GM19463 (cell line): ENCODE data around the gene ITM2C.

Experiments used
- ATAC-seq: cut with Tn5 transposase; IDR thresholded peaks from one replicate; pipeline ENCODE4 v1.9.1; 2021; ENCODE audit warnings: mild to moderate bottlenecking, moderate library complexity; ENCODE audit not compliant: unreplicated experiment

The ITM2C gene

DNA sequence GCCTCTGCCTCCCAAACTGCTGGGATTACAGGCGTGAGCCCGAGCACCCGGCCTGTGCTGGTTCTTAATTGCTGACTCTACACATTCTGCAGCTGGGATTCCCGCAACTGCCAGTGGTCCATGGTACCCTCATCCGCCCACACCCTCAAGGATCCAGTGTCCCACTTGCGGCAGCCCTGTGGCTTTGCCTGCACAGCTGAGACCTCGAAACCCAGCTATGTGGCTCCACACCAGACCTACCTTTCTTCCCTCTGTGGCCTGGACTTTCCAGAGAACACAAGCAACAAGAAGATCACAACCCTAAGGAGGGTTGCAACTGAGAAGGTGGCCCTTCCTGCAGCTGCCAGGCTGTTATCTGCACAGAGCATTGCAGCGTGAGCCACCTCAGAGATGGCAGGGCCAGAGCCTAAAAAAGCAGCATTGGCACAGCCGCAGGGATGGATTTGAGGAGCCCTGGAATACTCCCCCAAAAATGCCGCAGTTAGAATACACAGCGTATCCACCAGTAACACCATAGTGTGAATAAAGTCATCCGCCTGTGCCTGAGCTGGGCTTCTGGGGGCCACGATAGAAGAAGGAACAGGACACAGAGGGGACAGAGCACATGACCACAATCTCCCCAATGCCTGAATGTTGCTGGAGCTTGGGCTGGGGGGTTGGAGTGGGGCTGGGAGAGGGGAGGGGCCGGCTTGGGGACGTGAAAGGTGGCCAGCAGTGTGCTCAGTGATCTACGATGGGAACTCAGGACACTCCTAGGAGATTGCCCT lies 58.4 kb downstream of the ITM2C start:
- no peak for ATAC-seq

DNA sequence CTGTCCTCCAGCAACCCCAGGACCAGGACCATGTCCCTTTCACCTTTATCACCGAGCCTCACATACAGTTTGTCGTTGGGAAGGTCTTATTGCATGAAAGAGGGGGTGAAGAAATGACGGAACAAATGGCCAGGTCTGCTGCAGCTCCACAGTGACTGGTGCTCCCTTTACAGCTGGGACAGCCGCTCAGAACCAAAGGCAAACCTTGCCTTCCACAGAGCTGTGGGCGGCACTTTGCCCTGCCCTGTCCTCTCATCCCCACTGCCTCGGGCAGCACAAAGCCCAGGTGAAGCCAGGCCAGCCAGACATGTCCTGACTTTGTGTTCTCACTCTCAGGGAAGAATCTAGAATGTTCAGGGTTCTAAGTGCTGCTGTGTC lies 59.3 kb downstream of the ITM2C start:
- no peak for ATAC-seq

DNA sequence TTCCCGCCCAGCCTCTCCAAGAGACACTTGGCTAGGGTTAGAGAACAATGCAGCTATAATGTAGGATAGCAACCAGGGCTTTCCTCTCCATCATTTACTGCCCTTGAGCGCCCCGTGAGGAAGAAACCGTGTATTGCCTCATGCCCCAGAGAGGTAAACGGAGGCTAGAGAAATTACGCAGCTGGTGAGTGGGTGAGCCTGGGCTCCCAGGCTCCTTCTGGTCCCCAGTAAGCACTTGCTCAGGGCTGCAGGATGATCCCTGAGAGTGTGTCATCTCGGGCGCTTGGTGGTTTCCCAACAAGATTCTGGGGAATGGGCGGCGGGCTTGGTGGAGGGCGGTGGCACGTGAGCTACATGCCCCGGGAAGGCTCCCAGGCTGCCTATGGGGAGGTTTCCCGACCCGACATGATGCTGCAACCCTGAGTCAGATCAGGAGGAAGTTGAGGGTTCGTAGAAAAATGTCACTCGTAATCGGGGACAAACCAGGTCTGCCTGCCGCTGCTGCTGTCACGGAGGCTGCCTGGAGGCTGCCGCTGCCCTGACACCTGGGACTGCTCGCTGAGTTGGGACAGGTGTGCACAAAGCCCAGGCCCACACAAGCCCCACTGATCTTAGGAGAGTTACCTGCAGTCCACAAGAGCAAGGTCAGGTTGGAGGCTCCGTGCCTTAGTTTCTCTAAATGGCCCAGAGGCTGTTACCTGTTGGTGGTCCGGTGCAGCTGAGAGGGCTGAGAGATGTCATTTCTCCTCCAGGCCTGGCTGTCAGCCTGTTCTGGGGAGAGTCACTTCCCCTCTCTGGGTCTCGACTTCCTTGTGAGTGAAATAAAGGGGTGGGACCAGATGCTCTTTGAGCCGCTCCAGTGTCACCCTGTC lies 60.0 kb downstream of the ITM2C start, which contains the start of gene GPR55:
Gene GPR55, minus strand, starts transcription at position 773 of the 872 bp plus-strand sequence. CDS start 14,280 bp downstream, outside the sequence.
- peak; percentile 26 for ATAC-seq

DNA sequence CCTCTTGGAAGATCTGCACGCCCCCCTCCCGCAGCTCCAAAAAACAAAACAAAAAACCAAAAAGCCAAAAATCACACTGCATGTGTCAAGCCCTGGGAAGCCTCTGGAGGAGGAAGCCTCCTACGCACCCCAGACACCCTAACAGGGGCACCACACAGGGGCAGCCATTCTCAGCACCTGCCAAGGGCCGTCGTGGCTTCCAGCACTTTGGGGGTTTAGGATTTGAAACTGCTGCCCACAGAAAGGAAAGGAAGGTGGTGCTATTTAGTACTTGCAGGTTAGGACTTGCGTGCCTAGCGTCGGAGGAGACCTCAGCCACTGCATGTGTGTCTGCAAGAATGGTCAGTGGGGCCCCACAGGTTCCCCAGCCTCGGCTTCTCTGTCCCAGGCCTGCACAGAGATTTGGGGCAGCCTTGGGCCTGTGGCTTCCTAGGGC lies 60.7 kb downstream of the ITM2C start:
- ATAC-seq = peak; percentile 20

DNA sequence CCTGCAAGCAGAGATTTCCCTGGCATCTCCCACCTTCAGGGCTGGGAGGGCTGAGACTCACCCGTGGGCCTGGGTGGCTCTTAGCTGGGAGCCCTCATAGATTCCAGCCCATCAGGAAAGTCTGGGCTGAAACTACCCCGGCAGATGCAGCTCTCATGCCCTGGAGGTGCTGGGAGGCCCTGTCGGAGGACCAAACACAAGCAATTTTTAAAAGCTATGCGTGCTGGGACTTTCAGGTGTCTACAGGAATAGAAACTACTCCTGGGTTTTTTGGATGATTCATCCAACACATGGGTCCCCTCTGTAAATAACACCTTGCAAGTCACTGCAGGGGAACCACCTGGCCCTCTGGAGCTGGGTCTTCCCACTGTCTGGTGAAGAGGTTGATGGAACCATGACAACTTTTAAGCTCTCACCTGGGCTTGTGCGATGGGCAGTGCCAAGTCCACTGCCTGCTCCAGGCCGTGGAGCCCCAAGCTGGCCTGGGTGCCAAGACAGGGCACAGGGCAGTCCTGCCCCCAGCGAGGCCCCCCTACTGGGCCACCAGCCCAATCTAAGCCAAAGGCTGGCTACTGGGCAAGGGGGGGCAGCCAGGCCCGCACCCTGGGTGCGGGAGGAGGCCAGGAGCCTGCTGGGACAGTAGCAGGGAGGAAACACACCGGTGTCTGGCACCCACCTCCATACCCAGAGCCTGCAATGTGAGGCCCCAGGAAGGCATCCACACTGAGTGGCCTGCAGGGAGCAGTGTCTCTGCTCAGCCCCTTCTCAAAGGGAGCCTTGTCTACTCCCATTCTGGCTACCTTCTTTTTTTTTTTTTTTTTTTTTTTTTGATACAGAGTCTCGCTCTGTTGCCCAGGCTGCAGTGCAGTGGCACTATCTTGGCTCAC lies 61.4 kb downstream of the ITM2C start:
- ATAC-seq = peak; percentile 45

DNA sequence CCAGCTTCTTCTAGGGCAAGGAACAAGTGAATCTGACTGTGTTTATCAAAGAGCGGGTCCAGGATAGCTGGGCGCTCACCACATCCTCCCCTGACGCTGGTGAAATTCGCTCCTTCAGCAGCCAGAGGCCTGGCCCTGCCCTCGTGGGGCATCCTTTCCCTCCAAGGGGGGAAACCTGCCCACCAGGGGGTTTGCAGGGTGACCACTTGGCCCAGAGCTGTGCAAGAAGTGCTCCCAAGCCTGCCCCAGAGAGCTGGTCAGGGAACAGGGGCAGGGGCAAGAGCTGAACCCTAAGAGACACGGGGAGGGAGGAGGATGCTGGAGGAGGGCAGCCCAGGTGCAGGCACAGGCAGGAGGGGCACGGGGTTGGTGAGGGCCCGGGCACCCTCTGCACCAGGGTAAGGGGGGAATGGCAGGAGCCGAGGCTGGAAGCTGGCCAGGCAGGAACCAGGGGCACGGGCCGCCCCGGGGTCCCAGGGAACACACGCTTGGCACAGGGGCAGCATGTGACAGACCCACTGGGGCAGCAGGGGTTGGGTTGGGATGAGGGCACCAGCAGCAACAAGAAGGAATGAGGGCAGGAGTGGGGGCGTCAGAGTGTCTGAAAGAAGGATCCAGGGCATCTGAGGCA lies 63.1 kb downstream of the ITM2C start:
- no peak for ATAC-seq
